Stimulated activated CD8-positive, alpha-beta memory T cell treated with anti-CD3 and anti-CD28 coated beads, Interleukin-12 subunit alpha, Interleukin-12 subunit beta, amount 100 ng/mL, for 1 hour (primary cell): Measurements from ENCODE around the gene ZSCAN10.
A peak's percentile ranks its signal among the peaks of the same experiment; 100 is the strongest.
"Not testable (repeated sequence)": the region's sequence is repeated elsewhere in the genome, so short reads cannot be mapped to it uniquely, and the experiment has no call there.

Source experiments
- DNase-seq: peaks from one replicate; pipeline ENCODE4 v3.0.0-alpha.2; 2020; ENCODE audit warnings: low read depth

The ZSCAN10 gene

DNA sequence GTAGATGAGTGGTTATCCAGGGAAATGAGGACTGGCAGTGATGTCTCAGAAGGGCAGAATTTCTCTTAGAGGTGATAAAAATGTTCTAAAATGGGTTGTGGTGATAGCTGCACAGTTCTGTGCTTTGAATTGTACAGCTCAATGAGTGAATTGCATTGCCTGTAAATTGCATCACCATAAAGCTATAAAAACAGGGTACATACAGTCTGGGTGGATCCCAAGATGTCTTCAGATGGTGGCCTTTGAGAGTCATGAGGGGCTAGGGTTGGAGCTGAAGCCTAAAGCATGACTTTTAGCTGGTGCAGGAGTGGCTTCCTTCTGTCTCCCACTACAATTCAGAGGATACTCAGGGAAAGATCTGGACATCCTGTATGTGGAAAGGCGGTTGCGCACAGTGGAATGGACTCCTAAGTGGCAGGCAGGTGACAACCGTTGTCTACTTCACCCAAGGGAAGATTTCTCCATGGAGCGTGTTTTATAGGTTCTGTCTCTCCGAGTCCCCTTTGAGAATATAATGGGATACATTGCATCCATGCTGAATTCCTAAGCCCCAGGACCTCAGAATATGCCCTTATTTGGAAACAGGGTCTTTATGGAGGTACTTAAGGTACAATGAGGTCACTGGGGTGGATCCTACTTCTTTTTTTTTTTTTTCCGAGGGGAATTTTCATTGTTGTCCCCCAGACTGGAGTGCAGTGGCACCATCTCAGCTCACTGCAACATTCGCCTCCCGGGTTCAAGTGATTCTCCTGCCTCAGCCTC is 35.3 kb downstream of the ZSCAN10 start:
- no peak for DNase-seq

DNA sequence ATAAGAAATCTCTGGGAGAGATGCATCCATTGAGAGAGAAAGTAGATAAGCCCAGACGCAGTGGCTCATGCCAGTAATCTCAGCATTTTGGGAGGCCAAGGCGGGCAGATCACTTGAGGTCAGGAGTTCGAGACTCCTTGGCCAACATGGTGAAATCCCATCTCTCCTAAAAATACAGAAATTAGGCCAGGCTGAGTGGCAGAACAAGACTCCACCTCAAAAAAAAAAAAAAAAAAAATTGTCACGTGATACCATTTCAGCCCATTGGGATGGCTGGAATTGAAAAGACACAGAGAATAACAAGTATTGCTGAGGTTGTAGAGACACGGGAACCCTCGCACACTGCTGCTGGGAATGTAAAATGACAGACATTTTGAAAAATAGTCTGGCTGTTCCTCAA is 36.5 kb downstream of the ZSCAN10 start:
- no peak for DNase-seq

DNA sequence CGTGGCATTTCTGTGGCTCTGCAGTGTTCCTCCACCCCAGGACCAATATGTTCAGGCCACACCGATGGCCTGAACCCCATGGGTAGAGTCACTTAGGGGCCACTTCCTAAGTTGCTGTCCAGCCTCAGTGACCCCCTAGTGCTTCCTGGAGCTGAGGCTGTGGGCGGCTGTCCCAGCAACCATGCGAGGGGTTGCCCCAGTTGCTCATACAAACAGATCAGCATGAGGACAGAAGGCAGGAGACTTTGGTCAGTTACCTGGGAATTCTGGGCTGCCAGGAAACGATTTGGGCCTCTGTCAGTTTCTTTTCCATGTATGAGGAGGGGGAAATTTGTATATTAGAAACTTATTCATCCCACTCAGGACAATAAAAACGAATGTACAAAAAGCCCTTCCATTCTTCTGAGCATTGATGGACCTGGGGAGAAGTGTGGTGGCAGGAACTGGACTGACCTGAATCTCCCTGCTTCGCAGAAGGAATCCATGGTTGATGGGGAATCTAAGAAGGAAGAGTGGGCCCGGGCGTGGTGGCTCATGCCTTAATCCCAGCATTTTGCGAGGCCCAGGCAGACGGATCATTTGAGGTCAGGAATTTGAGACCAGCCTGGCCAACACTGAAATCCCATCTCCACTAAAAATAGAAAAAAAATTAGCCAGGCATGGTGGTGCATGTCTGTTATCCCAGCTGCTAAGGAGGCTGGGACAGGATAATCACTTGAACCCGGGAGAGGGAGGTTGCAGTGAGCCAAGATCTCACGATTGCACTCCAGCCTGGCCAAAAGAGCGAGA is 38.6 kb downstream of the ZSCAN10 start:
- no peak for DNase-seq

DNA sequence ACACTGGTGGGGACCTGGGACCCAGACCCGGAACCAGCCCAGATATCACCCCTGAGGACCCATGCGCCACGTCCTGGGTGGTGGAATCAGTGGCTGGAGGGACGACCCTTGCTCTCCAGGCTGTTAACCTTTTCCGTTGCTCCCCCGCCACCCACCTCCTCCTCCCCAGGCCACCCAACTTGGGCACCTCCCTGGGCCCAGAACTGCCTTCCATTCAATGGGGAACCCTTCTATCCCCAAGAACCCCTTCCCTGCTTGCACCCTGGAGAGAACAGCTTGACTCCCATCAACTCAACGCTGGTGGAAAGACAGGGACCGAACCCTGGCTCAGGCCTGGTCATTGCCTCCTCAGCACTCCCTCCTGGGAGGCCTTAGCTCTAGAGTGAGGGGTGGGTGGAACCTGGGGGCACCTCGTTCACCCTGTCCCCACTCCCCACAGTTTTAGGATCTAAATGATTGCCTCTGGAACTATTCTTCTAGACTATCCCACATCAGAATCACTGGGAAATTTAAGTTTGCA is 39.3 kb downstream of the ZSCAN10 start:
- no peak for DNase-seq

DNA sequence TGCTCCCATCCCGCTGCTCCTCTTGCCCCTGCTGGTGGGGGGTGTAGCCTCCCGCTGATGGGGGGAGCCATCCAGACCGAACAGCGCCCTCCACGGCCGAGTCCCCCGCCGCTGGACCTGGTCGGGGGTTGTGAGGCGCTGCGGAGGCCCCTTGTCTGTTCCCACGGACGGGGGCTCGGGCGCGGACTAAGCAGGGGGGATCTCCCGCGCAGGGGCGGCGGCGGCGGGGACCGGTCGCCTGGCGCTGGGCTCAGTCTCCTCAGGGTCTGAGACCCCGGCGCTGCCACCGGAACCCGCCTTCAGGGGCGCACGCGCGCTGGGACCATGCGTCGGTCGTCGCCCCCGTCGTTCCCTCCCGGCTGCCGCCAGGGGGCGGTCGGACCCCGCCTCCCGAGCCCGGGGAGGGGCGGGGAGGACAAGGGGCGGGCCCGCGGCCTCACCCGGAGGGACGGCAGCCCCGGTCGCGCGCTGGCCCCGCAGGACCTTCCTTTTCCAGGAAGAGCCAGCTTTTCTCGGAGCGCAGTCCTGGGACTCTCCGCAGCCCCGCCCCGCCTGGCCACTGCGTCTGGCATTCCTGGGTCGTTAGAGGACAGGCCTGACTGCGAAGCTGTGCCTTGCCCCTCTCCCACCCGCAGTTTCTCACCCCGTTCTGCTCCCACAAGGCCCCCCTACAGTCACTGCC is 39.9 kb downstream of the ZSCAN10 start:
- DNase-seq = peak; percentile 77

DNA sequence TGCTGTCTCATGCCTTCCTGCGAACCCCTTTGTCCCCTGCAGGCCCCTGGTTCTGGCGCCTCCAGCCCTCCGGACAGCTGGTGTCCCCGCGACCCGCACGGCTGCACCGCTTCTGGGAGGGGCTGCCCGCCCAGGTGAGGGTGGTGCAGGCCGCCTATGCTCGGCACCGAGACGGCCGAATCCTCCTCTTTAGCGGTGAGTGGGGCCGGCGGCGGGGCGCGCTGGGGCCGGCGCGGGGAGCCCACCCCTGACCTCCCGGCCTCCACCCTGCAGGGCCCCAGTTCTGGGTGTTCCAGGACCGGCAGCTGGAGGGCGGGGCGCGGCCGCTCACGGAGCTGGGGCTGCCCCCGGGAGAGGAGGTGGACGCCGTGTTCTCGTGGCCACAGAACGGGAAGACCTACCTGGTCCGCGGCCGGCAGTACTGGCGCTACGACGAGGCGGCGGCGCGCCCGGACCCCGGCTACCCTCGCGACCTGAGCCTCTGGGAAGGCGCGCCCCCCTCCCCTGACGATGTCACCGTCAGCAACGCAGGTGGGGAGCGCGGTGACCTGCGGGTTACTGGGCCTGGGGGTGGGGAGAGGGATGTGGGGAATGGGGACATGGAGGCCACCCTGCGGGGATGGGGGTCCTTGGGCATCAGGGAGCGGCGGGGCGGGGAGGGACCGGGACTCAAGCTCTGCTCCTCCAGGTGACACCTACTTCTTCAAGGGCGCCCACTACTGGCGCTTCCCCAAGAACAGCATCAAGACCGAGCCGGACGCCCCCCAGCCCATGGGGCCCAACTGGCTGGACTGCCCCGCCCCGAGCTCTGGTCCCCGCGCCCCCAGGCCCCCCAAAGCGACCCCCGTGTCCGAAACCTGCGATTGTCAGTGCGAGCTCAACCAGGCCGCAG is 40.7 kb downstream of the ZSCAN10 start:
- no peak for DNase-seq

DNA sequence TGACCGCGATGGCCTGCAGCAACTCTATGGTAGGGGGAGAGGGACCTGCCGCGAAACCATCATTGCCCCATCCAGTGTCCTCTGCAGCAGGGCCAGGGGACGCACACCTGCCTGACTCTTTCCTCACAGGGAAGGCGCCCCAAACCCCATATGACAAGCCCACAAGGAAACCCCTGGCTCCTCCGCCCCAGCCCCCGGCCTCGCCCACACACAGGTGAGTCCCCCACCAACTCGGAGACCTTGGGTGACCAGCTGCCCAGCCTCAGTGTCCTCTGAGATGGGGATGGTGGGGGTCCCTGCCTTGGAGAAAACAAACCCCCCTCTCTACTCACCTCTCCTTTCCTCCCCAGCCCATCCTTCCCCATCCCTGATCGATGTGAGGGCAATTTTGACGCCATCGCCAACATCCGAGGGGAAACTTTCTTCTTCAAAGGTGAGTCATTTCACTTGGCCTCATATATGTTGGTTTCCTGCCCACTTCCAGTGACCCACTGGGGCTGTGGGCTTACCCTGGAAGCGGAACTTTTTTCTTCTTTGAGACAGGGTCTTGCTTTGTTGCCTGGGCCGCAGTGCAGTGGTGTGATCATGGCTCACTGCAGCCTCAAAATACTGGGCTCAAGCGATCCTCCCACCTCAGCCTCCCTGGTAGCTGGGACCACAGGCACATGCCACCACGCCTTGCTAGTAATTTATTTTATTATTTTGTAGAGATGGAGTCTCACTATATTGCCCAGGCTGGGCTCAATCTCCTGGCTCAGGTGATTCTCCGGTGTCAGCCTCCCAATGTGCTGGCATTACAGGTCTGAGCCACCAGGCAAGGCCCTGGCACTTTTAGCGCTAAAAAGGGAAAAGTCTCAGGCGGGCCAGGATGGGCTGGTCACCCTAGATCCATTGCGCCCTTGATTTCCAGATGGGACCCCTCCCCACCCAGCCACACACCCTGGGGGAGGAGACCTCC is 41.6 kb downstream of the ZSCAN10 start:
- no peak for DNase-seq

DNA sequence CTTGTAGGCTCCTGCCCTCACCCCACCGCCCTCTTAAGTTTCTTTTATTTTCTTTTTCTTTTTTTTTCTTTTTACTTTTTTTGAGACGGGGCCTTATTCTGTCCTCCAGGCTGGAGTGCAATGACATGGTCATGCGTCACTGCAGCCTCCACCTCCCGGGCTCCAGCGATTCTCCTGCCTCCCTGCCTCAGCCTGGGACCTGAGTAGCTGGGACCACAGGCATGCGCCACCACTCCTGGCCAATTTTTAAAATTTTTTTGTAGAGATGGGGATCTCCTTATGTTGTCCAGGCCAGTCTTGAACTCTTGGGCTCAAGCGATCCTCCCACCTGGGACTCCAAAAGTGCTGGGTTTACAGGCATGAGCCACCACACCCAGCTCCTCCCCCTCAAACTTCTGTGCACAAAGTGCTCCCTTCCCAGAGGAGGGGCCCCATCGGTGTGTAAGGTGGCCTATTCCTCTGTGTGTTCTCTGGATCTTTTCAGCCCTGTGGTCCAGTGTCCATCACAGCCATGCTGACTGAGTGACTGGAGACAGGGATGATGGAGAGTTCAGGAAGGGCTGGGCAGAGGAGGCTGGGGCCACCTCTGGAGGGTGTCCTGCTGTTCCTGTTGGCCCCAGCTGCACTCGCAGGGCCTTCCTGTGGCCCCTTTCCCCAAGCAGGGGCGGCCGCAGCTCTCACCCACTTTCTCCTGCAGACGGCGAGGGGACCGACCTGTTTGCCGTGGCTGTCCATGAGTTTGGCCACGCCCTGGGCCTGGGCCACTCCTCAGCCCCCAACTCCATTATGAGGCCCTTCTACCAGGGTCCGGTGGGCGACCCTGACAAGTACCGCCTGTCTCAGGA is 42.5 kb downstream of the ZSCAN10 start:
- no peak for DNase-seq

DNA sequence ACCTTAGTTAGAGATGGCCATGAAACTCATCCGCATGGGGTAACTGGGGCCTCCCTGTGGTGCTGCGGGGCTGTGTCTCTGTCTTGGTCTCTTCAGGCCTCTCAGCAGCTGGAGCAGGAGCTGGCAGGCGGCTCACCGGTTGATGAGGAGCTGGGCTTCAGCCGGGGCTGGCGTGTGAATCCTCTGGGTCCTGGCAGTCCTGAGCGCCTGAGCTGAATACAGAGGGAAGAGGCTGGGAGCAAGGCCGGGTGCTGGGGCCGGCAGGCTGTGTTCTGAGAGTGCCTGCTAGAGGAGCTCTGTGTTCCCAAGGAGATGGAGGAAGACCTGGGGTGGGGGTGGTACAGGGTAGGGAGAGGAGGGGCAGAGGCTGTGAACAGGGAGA is 43.4 kb downstream of the ZSCAN10 start:
- not testable (repeated sequence) for DNase-seq

DNA sequence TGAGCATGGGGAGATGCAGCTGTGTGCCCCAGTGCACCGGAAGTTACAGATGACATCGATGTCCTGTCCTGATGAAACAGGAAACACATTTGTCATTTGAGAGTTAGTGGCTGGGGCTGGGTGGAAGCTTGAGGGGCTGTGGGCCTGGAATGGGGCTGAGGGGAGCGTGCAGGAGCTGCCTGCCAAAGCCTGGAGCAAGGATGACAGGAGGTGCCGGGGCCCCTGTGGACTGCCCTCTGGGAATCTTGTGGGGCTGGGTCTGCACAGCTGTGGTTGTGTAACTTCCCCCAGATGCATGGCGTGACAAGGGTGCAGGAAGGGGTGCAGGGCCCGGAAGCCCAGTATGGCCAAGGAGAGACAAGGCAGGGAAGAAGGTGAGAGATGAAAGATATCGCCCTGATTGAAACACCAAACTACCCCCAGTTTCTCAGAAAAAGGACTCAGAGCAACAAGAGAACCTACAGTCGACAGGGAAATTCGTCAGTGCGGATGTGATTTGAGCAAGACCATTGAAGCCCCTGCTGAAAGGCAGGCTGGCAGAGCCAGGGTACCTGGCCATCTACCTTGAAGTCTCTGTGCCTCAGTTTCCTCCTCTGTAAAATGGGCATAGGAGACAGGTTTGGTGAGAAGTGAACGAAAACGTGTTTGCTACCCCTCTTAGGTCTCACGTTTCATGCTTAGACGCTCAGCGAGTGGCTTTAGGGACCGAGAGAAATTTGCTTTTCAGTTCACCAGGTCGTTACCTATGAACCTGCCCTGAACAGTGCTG is 43.9 kb downstream of the ZSCAN10 start:
- no peak for DNase-seq

DNA sequence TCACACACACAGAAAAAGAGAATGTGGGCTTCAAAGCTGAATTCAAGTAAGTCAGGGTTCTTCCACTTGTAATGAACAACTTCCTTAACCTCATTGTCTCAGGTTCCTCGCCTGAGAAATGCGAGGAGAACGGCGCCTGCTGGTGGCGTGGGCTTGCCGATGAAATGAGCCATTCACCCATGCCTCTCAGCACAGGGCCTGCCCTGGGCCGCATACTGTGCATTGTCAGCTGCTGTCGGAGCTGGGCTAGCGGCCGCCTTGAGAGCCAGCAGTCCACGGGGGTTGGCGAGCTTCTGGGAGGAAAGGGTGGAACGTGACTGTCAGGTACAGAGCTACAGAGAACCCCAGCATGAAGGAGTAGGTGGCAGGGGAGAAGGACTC is 45.8 kb downstream of the ZSCAN10 start:
- not testable (repeated sequence) for DNase-seq

DNA sequence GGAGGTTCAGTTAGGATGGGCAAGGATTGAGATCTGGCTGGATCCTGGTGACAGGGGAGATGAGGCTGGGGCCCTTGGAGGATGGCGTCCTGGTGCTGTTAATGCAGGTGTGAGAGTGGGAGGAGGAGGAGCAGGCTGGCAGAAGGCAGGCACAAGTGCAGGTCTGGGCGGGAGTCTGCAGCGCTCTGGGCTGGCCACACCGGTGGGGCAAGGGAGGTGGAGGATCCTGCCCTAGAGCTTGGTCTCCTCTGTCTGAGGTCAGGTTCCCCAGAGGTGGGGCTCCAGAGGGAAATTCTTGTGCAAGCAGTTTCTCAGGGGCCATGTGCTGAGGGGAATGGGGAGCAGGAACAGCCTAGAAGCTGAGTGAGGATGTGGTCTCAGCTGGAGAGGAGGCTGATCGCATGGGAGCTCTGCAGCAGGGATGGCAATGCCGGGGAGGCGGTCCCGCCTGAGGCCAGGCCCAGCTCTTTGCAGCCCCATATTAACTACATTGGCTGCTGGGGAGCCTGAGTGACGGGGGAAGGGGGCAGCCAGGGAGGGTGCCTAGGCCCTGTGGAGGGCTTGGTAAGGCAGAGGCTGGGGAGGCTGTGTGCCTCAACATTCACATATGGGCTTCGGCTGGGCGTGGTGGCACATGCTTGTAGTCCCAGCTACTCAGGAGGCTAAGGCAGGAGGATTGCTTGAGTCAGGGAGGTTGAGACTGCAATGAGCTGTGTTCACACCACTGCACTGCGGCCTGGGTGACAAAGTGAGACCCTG is 46.3 kb downstream of the ZSCAN10 start:
- DNase-seq = not testable (repeated sequence)

DNA sequence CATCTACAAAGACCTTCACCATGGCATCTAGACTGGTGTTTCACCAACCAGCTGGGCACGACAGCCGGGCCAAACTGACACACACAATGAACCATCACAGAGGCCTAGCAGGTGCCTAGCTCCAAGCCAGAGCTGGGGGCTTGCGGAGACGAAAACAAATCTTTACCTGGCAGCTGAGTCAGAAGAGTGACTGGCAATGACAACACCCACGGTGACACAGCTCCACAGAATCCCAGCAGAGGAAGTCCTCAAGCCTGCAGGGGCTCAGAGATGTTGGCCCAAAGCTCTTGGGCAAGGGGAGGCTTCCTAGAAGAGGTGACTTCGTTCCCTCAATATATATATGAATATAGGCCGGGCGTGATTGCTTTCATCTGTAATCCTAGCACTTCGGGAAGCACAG is 47.6 kb downstream of the ZSCAN10 start:
- no peak for DNase-seq

DNA sequence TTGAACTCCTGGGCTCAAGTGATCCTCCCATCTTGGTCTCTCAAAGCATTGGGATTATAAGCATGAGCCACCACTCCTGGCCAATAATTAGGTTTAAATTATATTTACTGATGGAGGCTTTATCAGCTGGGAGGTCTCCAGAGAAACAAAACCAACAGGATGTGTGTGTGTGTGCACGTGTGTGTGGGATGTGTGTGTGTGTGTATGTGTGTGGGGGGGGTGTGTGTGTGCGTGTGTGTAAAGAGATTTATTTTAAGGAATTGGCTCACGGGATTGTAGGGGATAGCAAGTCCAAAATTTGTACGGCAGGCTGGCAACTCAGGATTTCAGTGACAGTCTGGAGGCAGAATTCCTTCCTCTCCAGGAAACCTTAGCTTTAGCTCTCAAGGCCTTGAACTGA is 48.1 kb downstream of the ZSCAN10 start:
- no peak for DNase-seq

DNA sequence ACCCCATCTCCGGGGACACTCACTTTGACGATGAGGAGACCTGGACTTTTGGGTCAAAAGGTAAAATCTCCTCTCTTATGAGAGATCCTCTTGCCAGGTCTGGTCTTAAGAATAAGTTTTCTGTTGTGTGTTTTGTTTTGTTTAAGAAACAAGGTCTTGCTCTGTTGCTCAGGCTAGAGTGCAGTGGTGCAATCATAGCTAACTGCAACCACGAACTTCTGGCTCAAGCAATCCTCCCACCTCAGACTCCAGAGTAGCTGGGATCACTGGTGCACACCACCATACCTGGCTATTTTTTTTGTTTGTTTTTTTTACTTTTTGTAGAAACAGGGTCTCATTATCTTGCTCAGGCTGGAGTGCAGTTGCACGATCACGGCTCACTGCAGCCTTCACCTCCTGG is 48.6 kb downstream of the ZSCAN10 start:
- no peak for DNase-seq

DNA sequence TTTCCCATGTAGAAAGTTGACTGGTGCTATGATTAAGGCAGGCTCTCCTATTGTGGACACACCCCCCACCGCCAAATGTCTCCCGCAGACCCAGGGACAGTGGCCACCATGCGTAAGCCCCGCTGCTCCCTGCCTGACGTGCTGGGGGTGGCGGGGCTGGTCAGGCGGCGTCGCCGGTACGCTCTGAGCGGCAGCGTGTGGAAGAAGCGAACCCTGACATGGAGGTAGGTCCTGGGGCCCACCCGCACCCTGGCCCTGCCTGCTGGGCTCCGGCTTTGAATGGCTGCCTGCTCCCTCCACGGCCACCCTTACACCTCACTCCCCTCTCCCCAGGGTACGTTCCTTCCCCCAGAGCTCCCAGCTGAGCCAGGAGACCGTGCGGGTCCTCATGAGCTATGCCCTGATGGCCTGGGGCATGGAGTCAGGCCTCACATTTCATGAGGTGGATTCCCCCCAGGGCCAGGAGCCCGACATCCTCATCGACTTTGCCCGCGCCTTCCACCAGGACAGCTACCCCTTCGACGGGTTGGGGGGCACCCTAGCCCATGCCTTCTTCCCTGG is 49.1 kb downstream of the ZSCAN10 start:
- no peak for DNase-seq

DNA sequence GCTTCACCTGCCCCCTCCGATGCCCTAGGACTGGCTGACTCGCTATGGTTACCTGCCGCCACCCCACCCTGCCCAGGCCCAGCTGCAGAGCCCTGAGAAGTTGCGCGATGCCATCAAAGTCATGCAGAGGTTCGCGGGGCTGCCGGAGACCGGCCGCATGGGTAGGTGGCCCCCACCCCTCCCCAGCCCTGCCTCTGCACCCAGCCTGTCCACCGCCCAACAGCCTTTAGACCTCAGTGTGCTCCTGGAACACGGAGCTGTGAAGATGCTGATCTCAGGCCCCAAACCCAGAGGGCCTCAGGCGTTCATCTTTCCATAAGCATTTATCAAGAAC is 51.7 kb downstream of the ZSCAN10 start:
- DNase-seq = no peak
